IMR-90 (cell line): Measurements from ENCODE around the gene AKT1S1. TPM values are rescaled to one million over a fixed set of nuclear protein-coding genes. Genes with fewer than 3 reads are reported as not detected.

Experiments used
- ATAC-seq: fragments of 200-7000 bp; cut with Tn5 transposase; 2 replicates; pipeline ENCODE4 v1.9.1; 2020; ENCODE audit warnings: low read depth, mild to moderate bottlenecking, moderate library complexity
- BruUV-seq: library from RNA; stranded (reverse); fragments of 400-500 nt; replicated peaks from 2 replicates; lab custom pipeline; 2021; lab: Mats Ljungman, UMichigan
- CTCF ChIA-PET: fragments of 300-600 bp; formaldehyde crosslinking; extraction: SDS; loops from one replicate; lab custom pipeline; 2021; ENCODE audit warnings: antibody characterized with exemption; lab: Yijun Ruan, JAX
- POLR2A ChIA-PET: fragments of 300-600 bp; sonication (Branson Sonifier 250); formaldehyde crosslinking; loops from one replicate; lab custom pipeline; 2022; ENCODE audit warnings: antibody characterized with exemption; ENCODE audit not compliant: unreplicated experiment; lab: Charles Lee
- DNase-seq: peaks from one replicate; pipeline ENCODE4 v3.0.0; 2013
- H2AFZ ChIP-seq: replicated peaks from 2 replicates; pipeline ENCODE3; 2013; ENCODE audit warnings: low read length, mild to moderate bottlenecking; ENCODE audit not compliant: poor library complexity
- H2AK5ac ChIP-seq: 2 replicates; pipeline ENCODE4 v1.6.1; 2013; ENCODE audit warnings: low read depth, low read length, inconsistent platforms
- H2AK9ac ChIP-seq: replicated peaks from 2 replicates; pipeline ENCODE3; 2013; ENCODE audit warnings: mild to moderate bottlenecking, low read depth, low read length, moderate library complexity; ENCODE audit not compliant: poor library complexity
- H2BK120ac ChIP-seq: 2 replicates; pipeline ENCODE4 v1.6.1; 2013; ENCODE audit warnings: low read depth, low read length, inconsistent platforms
- H2BK15ac ChIP-seq: 3 replicates; pipeline ENCODE4 v1.6.1; 2013; ENCODE audit warnings: low read depth, low read length, inconsistent platforms
- H2BK20ac ChIP-seq: 2 replicates; pipeline ENCODE4 v1.6.1; 2013; ENCODE audit warnings: low read depth, mild to moderate bottlenecking, inconsistent platforms, low read length, moderate library complexity
- H2BK5ac ChIP-seq: 2 replicates; pipeline ENCODE4 v1.6.1; 2013; ENCODE audit warnings: mild to moderate bottlenecking, low read depth, low read length, inconsistent platforms; ENCODE audit not compliant: poor library complexity, severe bottlenecking
- H3K14ac ChIP-seq: replicated peaks from 2 replicates; pipeline ENCODE4 v1.6.1; 2013; ENCODE audit warnings: low read depth, low read length, inconsistent platforms
- H3K18ac ChIP-seq: 2 replicates; pipeline ENCODE4 v1.6.1; 2013; ENCODE audit warnings: low read depth, low read length, control low read depth
- H3K23ac ChIP-seq: 2 replicates; pipeline ENCODE4 v1.6.1; 2013; ENCODE audit warnings: low read depth, low read length, inconsistent platforms
- H3K27ac ChIP-seq: 2 replicates; pipeline ENCODE4 v1.5.1; 2013; ENCODE audit warnings: mild to moderate bottlenecking, control low read depth, low read length; ENCODE audit not compliant: insufficient read depth
- H3K27me3 ChIP-seq: 2 replicates; pipeline ENCODE4 v1.6.1; 2013; ENCODE audit warnings: low read length; ENCODE audit not compliant: control insufficient read depth, insufficient read depth
- H3K36me3 ChIP-seq: 2 replicates; pipeline ENCODE4 v1.6.1; 2013; ENCODE audit warnings: low read length, mixed read lengths; ENCODE audit not compliant: control insufficient read depth, insufficient read depth
- H3K4ac ChIP-seq: 2 replicates; pipeline ENCODE4 v1.6.1; 2013; ENCODE audit warnings: low read depth, low read length, inconsistent platforms
- H3K4me1 ChIP-seq: 2 replicates; pipeline ENCODE4 v1.6.1; 2013; ENCODE audit warnings: low read length, mixed read lengths; ENCODE audit not compliant: control insufficient read depth, insufficient read depth
- H3K4me2 ChIP-seq: 2 replicates; pipeline ENCODE4 v1.6.1; 2013; ENCODE audit warnings: low read depth, mild to moderate bottlenecking, control low read depth, low read length, moderate library complexity
- H3K4me3 ChIP-seq: 2 replicates; pipeline ENCODE4 v1.5.1; 2013; ENCODE audit warnings: low read depth, mild to moderate bottlenecking, control low read depth, low read length, moderate library complexity; ENCODE audit not compliant: insufficient read depth
- H3K56ac ChIP-seq: 2 replicates; pipeline ENCODE4 v1.6.1; 2013; ENCODE audit warnings: low read length, inconsistent platforms; ENCODE audit not compliant: insufficient read depth; ENCODE audit errors: extremely low read depth
- H3K79me1 ChIP-seq, 2 experiments: 2 replicates each; pipeline ENCODE4 v1.6.1; 2013; ENCODE audit warnings: low read length in 2 of 2, inconsistent platforms in 1 of 2, low read depth in 1 of 2
- H3K9ac ChIP-seq: 2 replicates; pipeline ENCODE4 v1.6.1; 2013; ENCODE audit warnings: low read depth, low read length, control low read depth
- H3K9me1 ChIP-seq: 2 replicates; pipeline ENCODE4 v1.6.1; 2013; ENCODE audit warnings: low read length, inconsistent platforms; ENCODE audit not compliant: insufficient read depth
- H3K9me3 ChIP-seq: 2 replicates; pipeline ENCODE4 v1.6.1; 2013; ENCODE audit warnings: low read length; ENCODE audit not compliant: control insufficient read depth, insufficient read depth
- H4K20me1 ChIP-seq: 2 replicates; pipeline ENCODE4 v1.6.1; 2013; ENCODE audit warnings: low read length, inconsistent platforms; ENCODE audit not compliant: insufficient read depth
- H4K5ac ChIP-seq: 2 replicates; pipeline ENCODE4 v1.6.1; 2013; ENCODE audit warnings: mild to moderate bottlenecking, low read depth, low read length, control low read depth
- H4K8ac ChIP-seq, 2 experiments: 2 replicates each; pipeline ENCODE4 v1.6.1; 2013; ENCODE audit warnings: low read depth in 2 of 2, low read length in 2 of 2, control low read depth in 1 of 2, inconsistent platforms in 1 of 2
- H4K91ac ChIP-seq: 2 replicates; pipeline ENCODE4 v1.6.1; 2013; ENCODE audit warnings: low read depth, low read length, inconsistent platforms; ENCODE audit not compliant: insufficient read depth
- CEBPB ChIP-seq: IDR thresholded peaks from 2 replicates; pipeline ENCODE4 v1.6.1; 2012; ENCODE audit warnings: low read depth, low read length, improper control_type of control experiment
- WGBS, 2 experiments: methylation state at CpG; one replicate each; pipeline versions ENCODE4 v1.1.5 to v1.1.7; 2013; ENCODE audit warnings: missing lambda C conversion rate in 2 of 2; ENCODE audit not compliant: insufficient read length in 1 of 2; ENCODE audit errors: extremely low coverage in 2 of 2; 5-methylcytosine and 5-hydroxymethylcytosine counted together
- dilution Hi-C: fragments of 300-500 bp; cut with HindIII; formaldehyde crosslinking; loops from one replicate; pipeline ENCODE4 v1.14.3; 2018; ENCODE audit warnings: low sequenced_read_pairs; ENCODE audit not compliant: unreplicated experiment
- in situ Hi-C: fragments of 300-500 bp; cut with MboI; formaldehyde crosslinking; loops from 3 replicates; pipeline ENCODE4 v1.14.3; 2019; ENCODE audit warnings: low sequenced_read_pairs, inconsistent platforms, mixed read lengths
- intact Hi-C: fragments of 100-400 bp; cut with micrococcal nuclease; formaldehyde crosslinking; loops from 2 replicates; pipeline ENCODE4 v1.10.0; 2022
- polyA plus RNA-seq, 3 experiments: library from polyadenylated mRNA; depleted of rRNA; stranded (reverse); fragments of >200 nt; gene quantifications; 2 replicates each; pipeline ENCODE4 v1.2.3, GENCODE V29; 2012; ENCODE audit warnings: low replicate concordance in 1 of 3
- total RNA-seq: library from RNA; depleted of rRNA; stranded (reverse); fragments of >200 nt; gene quantifications from 2 replicates; pipeline ENCODE4 v1.2.3, GENCODE V29; 2012
- TF ChIP-seq, protein P1 (sequence below): fragments of 150-350 bp; IDR thresholded peaks from 2 replicates; pipeline ENCODE4 v1.6.1; 2017; ENCODE audit warnings: mild to moderate bottlenecking, antibody characterized with exemption, low read length, low read depth

The AKT1S1 gene
- total and polyA plus RNA-seq, 2 of the 4 experiments (the other 2 are of a cell fraction), result 3.6 to 54.4 TPM

DNA sequence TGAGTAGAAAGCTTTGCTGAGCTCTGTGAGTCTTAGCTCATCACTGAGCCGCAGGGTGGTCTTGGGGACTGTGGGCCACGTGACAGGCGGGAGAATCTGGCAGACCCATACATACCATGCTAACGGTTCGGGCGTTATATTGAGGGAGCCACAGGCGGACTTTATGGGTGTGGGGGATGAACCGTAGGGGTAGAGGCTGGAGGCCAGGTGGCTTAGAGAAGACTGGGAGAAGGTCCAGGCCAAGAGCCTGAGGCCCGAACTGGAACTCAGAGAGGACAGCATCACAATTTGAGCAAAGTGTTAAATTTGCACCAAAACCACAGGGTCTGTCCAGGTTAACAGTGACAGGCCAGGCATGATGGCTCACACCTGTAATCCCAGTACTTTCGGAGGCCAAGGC, 36.6 kb upstream of the AKT1S1 start:
- no peak overlapping the region for H2BK15ac ChIP-seq
- WGBS, 2 experiments, result 100% methylated on average over 1 of the region's 10 CpGs; no CpG with 5 or more reads in 1 of the 2 experiments
- TF ChIP-seq CEBPB, result no peak
- TF ChIP-seq, protein P1, sequence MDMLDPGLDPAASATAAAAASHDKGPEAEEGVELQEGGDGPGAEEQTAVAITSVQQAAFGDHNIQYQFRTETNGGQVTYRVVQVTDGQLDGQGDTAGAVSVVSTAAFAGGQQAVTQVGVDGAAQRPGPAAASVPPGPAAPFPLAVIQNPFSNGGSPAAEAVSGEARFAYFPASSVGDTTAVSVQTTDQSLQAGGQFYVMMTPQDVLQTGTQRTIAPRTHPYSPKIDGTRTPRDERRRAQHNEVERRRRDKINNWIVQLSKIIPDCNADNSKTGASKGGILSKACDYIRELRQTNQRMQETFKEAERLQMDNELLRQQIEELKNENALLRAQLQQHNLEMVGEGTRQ, result no peak
- no peak overlapping the region for H3K23ac ChIP-seq
- no peak overlapping the region for H3K18ac ChIP-seq
- DNase-seq (no peak), ATAC-seq (no peak)
- H3K14ac ChIP-seq, result no peak overlapping the region
- no peak overlapping the region for H4K5ac ChIP-seq
- no peak overlapping the region for H2BK120ac ChIP-seq
- H3K79me1 ChIP-seq, result peaks cover 30 to 77% of the 10 kb centered on the region in 2 experiments
- H3K4ac ChIP-seq, result no peak overlapping the region
- in situ Hi-C loops, result no loop called here
- peaks cover 28% of the 10 kb centered on the region for H4K20me1 ChIP-seq
- no peak overlapping the region for H4K91ac ChIP-seq
- POLR2A ChIA-PET, result no interaction called here
- no peak overlapping the region for H2AK5ac ChIP-seq
- H2AK9ac ChIP-seq, result no peak overlapping the region
- intact Hi-C loops, result no loop called here
- no peak overlapping the region for H3K27ac ChIP-seq
- peaks cover 9% of the 10 kb centered on the region for H3K9me1 ChIP-seq
- BruUV-seq, result no TSS peak
- CTCF ChIA-PET, result no interaction called here
- H3K56ac ChIP-seq, result no peak overlapping the region
- peaks cover 3% of the 10 kb centered on the region for H3K4me1 ChIP-seq
- H3K9ac ChIP-seq, result no peak overlapping the region
- no peaks in the 10 kb centered on the region for H3K27me3 ChIP-seq
- H2AFZ ChIP-seq, result no peak overlapping the region
- H3K9me3 ChIP-seq, result no peaks in the 10 kb centered on the region
- no peak overlapping the region for H2BK5ac ChIP-seq
- H3K4me2 ChIP-seq, result no peak overlapping the region
- no peak overlapping the region for H2BK20ac ChIP-seq
- no peak overlapping the region for H3K4me3 ChIP-seq
- peaks cover 59% of the 10 kb centered on the region for H3K36me3 ChIP-seq
- H4K8ac ChIP-seq, result no peak overlapping the region
- dilution Hi-C loops, result no loop called here
